NCI-H748 treated with DMSO at 0.1 percent for 48 hours (cell line): ENCODE data around the gene GPC6.
"Not testable (repeated sequence)": the region's sequence is repeated elsewhere in the genome, so short reads cannot be mapped to it uniquely, and the experiment has no call there.

Experiments used
- DNase-seq: peaks from one replicate; lab custom pipeline; 2025; lab: John Stamatoyannopoulos, UW

GPC6 gene

DNA sequence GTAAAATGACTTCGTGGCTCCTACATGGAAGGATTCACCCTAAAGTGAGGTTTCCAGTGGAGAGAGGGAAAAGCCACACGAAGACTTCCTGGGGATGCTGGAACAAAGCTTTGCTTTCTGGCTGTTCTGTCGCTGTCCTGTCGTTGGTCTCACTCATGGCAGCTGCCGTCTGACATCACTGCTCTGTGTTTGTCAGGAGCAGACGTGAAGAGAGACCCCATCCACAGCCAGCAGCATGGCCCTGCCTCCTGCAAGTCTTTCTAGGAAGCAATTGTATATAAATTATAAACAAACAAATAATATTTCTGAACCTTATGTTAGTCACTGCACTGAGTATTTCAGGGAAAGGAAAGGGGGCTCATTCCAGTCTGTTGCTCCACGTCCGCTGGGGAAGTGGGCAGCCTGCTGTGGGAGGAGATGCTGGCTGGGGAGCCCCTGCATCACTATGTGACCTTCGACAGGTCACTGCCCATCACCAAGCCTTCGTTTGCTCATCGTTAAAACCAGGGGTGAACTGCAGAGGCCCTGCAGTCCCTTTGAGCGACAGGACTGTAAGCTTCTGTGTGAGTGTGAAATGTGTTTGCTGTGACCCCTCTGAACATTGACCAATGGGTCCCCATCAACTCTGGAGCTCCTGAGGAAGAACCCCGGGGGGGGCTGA, 1101.9 kb downstream of the GPC6 start:
- no peak for DNase-seq

DNA sequence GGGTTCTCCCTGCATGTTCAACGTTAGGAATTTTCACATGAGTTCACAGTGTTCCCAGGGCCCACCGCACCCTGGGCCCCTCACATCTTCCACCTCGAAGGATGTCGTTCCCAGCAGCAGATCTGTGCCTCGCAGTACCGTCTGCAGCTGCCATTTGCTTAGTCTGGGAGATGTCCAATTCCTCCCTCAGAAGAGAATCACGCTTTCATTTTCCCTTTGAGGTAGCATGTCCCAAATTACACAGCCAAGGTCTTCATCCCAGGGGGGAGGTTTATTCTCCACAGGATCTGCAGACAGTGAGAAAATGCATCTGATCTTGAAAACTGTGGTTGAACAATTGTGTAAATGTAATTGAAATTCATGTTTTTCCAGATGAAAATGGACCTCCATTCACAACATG, 1102.7 kb downstream of the GPC6 start:
- no peak for DNase-seq

DNA sequence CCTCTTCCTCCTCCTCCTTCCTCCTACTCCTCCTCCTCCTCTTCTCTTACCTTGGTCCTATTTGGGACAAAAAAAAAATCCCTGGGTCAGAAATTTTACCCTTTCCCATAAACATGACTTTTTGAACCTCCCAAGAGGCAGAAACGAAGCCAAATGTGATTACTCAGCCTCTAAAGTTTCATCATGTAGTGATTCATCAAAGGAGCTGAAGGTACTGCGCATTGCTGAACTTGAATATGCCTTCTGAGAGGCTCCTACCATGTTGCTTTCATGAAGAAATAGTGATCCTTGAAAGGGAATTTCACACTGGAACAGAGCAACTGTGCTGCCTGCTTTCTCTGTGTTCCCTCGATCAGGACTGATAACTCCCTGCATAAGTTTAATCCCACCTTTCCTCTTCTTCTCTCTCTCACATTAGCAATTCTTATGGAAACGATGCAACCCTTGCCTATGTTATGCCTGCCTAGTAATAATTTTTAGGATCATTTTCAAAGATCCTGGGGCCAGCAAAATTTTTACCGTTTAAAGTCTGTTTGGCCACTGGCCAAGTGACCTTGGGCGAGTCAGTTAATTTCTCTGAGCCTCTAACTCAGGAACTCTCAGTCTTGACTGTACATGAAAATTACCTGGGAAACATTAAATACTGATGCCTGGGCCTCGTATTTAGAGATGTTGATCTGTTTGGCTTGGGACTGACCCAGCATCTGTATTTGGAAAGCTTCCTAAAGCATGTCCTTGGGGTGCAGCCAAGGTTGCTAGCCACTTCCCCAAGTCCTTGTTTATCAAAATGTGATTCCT, 1103.3 kb downstream of the GPC6 start:
- no peak for DNase-seq

DNA sequence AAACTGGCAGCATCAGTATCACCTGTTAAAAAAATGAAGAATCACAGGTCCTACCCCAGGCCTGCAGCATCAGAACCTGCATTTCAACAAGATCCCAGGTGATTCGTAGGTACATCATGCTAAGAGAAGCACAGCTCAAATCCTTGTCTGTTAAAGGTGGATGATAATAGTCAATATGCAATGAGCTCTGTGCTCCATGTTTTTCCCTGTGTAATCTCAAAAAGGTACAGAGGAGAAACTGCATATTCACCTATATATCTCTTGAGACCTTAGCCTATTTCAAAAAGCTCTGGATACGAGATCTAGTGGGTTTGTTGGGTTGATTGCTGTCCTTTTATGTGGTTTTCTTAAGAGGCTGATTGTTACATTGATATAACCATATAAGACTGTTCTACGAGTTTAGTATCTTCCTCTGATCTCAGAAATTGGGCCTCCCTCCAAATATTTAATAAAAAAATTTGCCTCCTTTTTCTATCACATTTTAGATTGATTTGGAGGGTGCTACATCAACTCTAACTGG, 1104.0 kb downstream of the GPC6 start:
- DNase-seq, result no peak

DNA sequence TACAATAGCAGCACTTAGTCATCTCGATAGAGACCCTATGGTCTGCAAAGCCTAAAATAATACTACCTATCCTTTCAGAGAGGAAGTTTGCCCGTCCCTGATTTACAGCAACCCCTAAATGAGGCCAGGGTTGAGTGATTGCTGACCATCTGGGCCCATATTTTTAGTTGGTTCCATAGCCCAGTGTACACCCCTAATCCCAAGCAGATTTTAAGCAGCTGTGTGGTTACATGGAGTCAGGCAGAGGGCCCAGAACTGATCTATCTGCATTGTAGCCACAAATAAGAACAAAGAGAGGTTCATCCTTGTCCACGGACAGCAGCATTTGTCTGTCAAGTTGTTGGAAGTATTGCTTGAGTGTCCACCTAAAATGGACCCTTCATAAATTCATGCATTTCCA, 1104.7 kb downstream of the GPC6 start:
- no peak for DNase-seq

DNA sequence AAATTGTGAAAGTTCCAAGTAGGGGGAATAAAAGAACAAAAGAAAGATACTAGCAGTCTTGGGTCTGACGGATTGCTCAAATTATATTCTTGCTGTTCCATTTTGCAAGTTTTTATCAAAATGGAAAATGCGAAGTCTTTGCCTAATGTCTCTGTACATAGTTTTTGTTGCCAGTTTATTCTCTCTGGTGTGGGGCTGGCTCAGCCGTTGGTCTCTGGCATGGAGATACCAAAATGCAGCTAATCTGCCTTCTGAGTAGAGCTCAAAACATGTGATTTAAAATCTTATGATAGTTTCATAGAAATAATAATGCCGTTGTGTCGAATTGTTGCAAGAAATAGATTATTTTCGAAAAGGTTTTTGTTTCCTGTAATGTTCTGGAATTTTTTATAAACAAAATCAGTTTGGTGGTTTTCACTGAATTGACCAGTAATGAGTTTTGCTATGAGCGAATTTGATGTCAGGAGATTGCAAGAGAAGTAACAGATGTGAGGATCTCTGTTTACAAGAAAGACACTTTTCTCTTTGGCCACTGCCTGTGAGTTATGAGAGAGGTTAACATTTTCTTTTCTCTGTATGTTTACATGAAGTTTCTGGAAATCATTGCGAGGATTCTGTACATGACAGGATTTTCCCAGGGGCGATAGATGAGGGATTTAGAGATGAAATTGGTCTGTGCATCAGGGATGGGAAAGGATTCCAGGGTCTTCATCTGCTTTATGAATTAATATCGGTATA, 1105.9 kb downstream of the GPC6 start:
- DNase-seq, result no peak

DNA sequence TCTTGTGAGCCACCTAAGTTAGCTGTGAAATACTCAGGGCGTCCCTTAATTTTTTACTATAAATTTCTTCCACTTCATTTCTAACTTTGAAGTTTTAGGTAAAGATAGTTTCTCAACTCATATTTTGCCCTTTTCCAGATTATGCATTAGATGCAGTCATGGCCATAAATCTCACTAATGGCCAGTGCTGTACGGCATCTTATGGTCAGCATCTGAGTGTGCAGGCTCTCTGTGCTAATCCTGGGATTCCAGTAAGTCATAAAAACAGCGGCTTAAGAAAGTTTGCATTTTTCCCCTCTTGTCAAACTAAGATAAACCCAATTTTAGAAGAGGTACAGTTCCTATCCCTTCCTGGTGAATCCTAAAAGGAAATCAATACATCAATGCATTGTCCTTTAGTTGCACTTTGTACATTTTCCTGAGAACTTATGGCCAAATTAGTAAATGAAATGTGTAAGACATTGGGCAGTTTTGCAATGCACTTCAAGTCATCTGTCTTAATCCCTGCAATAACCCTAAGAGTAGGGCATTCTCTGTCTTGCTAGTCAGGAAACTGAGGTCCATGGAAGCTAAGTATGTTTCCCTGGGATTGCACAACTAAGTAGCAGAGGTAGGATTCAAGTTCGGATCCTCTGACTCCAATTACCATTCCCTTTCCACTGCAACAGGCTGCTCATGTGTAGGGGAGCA, 1106.7 kb downstream of the GPC6 start:
- no peak for DNase-seq

DNA sequence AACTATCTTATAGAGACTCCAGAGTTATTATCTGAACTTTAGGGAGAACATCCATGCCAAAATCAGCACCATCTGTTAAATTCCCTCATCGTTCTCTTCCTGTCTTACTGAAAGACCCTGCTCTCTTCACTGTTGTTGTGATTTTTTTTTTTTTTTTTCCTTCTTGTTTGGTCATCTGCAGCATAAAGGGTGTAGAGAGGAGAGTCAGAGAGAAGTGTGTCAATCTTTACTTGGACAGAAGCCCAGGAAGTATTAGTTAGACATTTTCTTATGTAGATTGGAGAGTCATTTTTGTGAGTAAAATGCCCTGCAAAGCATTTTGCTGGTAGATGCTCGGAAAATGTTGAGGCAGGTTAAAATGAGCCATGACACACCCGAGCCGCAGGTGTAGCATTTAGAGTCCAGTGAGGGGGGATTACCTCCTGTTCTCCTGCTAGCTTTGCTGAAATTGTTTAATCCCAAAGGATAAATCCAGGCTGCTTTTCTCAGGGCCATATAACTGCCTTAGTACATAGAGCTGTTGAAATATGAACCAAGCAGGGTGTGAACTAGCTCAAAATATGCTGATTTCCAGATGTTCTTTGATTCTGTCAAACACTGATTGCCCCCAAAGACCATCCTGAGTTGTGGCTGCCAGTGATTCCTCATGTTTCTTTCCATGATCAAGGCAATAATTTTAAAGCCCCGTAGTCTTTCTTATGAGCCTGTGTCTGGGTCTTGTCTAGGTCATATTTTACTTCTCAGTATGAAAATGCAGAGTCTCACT, 1109.3 kb downstream of the GPC6 start:
- DNase-seq, result no peak

DNA sequence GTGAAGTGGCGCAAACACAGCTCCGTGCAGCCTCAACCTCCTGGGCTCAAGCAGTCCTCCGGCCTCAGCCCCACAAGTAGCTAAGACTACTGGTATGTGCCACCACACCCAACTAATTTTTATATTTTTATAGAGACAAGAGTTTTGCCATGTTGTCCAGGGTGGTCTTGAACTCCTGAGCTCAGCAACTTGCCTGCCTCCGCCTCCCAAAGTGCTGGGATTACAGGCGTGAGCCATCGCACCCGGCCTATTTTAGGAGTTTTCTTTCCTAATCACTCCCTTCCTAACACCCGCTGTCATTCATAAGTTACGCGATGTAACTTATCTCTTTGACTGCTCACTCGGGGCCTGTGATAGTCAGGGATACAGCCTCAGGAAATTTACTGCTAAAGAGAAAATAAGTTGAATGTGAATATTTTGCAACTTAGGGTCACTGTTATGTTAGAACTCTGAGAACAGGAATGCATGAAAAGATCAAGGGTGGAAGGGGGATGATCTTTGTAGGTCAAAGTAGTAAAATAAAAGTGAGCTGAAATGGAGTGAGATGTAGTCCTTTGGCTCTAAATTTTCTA, 1112.6 kb downstream of the GPC6 start:
- no peak for DNase-seq

DNA sequence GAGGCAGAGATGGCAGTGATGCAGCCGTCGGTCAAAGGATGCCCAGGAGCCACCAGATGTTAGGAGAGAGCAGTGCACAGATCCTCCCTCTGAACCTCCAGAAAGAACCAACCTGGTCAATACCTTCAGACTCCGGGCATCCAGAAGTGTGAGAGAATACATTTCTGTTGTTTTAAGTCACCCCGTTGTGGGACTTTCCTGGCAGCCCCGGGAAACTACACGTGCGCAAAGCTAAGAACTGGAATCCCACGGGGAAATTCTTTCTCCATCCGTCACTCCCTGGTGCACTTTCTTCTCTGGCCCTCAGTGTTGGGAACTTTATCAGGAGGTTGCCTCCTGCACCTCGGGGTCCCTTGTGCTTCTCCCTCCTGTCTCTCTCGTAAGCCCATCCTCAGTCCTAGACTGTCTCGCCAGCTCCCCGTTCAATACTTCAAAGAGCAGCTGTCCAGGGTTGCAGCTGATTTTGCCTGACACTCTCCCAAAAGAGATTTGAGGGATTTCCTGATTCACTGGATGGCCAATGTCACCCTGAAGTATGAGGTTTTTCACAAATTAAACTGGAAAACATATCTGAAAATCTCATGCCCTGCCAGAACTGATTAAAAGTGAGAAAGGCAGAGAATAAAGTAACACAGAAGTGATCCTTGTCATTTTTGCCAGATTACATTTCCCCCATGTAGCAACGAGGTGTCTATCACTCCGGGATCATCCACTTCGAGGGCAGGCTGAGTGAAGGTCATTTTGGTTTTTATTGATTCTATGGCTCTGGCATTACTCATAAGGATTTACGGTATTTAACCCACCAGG, 1116.0 kb downstream of the GPC6 start:
- DNase-seq, result no peak

DNA sequence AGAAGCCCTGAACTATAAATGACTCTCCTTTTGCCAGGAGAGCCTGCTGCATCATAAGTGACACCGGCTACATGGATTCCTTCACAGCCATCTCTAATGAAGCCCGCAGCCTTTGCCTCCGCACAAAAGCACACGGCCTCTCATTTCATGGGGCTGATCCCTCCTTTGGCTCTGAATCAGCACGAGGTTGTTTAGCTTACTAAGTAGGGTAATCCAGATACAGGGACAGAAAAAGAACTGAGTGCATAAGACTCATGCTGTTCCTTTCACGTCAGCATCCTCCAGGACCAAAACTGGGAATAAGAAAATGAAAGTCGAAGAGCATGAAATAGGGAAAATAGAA, 1116.6 kb downstream of the GPC6 start:
- DNase-seq, result no peak

DNA sequence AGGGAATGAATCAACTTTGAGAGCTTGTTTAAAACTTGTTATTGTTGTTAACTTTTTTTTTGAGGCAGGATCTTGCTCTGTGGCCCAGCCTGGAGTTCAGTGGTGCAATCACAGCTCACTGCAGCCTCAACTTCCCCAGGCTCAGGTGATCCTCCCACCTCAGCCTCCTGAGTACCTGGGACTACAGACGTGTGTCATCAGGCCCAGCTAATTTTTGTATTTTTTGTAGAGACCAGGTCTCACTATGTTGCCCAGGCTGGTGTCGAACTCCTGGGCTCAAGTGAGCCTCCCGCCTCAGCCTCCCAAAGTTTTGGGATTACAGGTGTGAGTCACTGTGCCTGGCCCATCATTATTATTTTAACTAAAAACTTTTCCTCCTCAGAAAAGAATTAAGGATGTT, 1117.1 kb downstream of the GPC6 start:
- not testable (repeated sequence) for DNase-seq

DNA sequence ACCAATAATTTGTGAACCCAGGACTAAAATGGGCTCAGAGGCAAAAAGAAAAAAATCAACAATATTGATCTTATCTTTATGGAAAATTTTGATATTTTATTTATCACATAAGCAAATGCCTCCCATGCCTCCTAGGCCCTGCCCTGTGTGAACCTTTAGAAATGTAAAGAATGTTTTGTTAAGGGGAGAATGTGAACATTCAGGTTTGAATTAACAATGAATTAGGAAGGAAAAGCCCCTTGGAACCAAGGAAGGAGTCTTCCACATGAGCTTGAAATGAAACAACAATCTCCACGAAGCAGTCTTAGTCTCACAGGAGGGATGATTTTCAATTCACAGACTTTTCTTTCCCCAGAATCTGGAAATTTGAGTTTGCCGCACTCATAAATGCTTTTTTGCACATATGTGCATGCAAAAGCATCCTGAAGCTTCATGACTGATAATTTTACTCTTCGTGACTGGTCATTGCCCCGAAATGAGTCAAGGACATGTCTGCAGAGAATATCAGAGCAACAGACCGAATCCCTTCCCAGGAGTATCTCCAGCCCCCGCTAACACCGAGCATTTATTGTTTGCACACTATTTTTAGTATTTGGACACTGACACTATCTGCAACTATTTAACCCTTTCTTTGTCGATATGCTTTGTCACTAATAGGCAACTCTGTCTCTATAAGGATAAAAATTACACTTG, 1117.7 kb downstream of the GPC6 start:
- no peak for DNase-seq

DNA sequence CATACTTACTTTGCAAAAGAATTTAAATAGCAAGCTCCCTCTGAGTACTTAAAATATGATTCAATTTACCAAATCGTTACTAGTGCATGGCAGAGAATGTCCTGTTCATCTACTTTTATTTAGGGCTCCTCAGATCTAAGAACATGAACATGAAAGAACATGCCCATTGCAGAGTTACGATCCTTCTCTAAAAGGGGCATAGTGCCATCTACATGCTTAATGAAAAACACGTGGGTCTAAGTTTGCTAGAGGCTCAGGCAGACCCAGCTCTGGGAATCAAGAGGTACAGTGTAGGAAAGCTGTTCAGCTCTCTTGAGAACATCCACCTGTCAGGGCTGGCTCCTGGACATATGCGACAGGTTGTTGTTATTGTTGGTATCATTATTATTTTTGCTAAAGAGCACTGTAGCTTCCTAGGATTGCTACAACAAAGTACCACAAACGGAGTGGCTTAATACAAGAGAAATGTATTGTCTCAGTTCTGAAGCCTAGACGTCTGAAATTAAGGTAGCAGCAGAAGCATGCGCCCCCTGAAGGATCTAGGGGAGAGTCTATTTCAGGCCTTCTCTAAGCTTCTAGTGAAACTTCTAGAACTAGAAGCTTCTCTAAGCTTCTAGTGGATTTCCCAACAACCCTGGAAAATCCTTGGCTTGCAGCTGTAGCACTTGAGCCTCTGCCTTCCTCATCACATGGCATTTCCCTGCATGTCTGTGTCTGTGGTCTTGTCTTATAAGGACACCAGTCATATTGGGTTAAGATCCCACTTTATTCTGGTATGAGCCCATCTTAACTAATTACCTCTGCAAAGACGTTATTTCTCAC, 1119.0 kb downstream of the GPC6 start:
- peak; percentile 67 for DNase-seq

DNA sequence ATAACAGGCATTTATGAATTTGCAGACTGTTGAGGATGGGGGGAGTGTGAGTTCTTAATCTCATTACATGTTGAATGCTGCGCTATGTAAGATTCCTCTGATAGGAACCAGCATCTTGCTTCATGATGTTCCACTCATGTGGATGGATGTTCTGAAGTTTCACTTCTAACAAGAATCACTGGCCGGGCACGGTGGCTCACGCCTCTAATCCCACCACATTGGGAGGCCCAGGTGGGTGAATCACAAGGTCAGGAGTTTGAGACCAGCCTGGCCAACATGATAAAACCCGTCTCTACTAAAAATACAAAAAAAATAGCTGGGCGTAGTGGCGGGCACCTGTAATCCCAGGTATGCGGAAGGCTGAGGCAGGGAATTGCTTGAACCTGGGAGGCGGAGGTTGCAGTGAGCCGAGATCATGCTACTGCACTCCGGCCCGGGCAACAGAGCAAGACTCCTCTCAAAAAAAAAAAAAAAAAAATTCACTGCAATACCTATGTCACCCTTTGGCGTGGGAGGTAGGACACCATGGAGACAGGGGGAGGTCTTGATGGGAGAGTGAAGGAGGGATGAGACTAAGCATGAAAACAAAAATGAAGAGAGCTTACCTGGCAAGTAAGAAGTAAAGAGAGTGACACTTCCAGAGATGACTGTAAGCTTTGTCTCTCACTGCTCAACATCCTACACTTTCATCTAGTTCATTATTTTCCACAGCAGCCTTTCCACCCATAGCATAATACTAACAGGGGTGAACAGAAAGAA, 1119.8 kb downstream of the GPC6 start:
- no peak for DNase-seq

DNA sequence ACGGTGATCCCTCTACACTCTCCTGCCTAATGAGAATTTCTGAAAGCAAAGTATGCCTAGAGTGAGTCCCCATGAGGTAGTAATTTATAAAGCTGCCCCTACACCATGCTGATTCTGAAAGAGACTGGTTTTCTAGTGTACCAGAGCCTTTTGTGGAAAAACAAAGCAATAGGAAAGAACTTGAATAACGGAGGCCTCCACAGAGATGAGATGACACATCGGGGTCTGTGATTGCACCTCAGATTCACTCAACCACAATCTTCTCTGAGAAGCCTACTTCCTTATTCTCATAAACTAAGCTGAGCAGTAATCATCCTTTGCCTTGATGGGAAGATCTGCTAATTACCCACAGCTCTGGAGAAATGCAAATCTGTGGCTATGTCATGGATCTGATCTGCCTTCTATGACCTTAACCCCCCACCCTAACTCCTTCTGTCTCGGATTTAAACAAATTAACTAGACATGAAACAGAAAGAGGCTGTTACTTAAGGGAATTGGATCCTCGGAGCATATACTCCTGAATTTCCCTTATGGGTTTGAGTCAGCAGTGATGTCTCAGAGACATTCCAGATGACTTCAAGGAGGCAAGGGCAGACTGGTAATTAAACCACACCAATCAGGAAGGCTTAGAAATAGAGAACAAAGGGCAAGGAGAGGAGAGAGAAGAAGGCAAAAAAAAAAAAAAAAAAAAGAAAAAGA, 1124.8 kb downstream of the GPC6 start:
- DNase-seq, result no peak

DNA sequence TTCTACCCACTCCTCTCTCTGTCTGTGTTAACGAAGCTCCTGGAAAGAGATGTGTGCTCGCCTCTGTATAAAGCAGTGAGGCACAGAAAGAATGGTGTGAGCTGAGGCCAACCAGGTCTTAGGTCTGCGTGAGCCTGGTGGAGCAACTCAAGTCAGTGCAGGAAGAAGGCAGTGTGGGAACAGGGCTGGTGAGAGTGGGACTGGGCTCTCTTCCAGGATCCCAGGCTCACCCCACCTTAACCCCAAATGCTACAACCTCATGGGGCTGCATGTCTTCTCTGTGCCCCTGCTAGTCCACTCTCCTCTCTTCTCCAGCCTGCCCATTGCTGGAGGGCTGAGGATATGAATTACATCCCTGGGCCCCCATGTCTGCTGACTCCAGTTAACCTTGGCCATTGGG, 1125.5 kb downstream of the GPC6 start:
- no peak for DNase-seq
